GM23338 (cell line): Measurements from ENCODE around the gene ABHD17A. TPM values are rescaled to one million over a fixed set of nuclear protein-coding genes. Genes with fewer than 3 reads are reported as not detected.

ENCODE experiments used
- ATAC-seq: fragments of 200-7000 bp; cut with Tn5 transposase; 3 replicates; pipeline ENCODE4 v1.9.1; 2020
- DNase-seq: peaks from one replicate; pipeline ENCODE4 v3.0.0-alpha.2; 2015; ENCODE audit warnings: low spot score
- H2AFZ ChIP-seq: fragments of 200-600 bp; sonication (generic); 2 replicates; pipeline ENCODE4 v1.8.0; 2016; ENCODE audit warnings: antibody characterized with exemption, mild to moderate bottlenecking, moderate library complexity
- H3F3A ChIP-seq: fragments of 200-600 bp; sonication (generic); replicated peaks from 2 replicates; pipeline ENCODE4 v1.8.0; 2017; ENCODE audit warnings: antibody characterized with exemption, mixed run types, low read depth
- H3K27ac ChIP-seq: fragments of 200-600 bp; sonication (generic); 2 replicates; pipeline ENCODE4 v1.6.1; 2016; ENCODE audit warnings: low read depth
- H3K27me3 ChIP-seq: fragments of 200-600 bp; sonication (generic); 2 replicates; pipeline ENCODE4 v1.8.0; 2016; ENCODE audit warnings: mild to moderate bottlenecking, mixed run types, moderate library complexity; ENCODE audit not compliant: insufficient read depth
- H3K36me3 ChIP-seq: fragments of 200-600 bp; sonication (generic); 2 replicates; pipeline ENCODE4 v1.8.0; 2016; ENCODE audit warnings: mild to moderate bottlenecking; ENCODE audit not compliant: insufficient read depth
- H3K4me1 ChIP-seq: fragments of 200-600 bp; sonication (generic); 2 replicates; pipeline ENCODE4 v1.8.0; 2016; ENCODE audit warnings: mild to moderate bottlenecking, moderate library complexity; ENCODE audit not compliant: insufficient read depth
- H3K4me2 ChIP-seq: fragments of 200-600 bp; sonication (generic); 2 replicates; pipeline ENCODE4 v1.7.1; 2017; ENCODE audit warnings: mixed run types
- H3K4me3 ChIP-seq: fragments of 200-600 bp; sonication (generic); 2 replicates; pipeline ENCODE4 v1.6.1; 2016; ENCODE audit warnings: mixed run types
- H3K79me2 ChIP-seq: fragments of 200-600 bp; sonication (generic); replicated peaks from 2 replicates; pipeline ENCODE4 v1.8.0; 2017; ENCODE audit warnings: mild to moderate bottlenecking; ENCODE audit not compliant: insufficient read depth
- H3K9me2 ChIP-seq: fragments of 200-600 bp; sonication (generic); 2 replicates; pipeline ENCODE4 v1.8.0; 2017; ENCODE audit not compliant: insufficient read depth
- H4K20me1 ChIP-seq: fragments of 200-600 bp; sonication (generic); replicated peaks from 2 replicates; pipeline ENCODE4 v1.8.0; 2017; ENCODE audit warnings: mild to moderate bottlenecking; ENCODE audit not compliant: insufficient read depth
- H3K27ac Mint-ChIP-seq: 2 replicates; pipeline ENCODE4 v1.8.0; 2020; ENCODE audit warnings: inconsistent platforms, mild to moderate bottlenecking, moderate library complexity, mixed read lengths
- H3K27me3 Mint-ChIP-seq: 3 replicates; pipeline ENCODE4 v1.8.0; 2022; ENCODE audit warnings: low read depth, mild to moderate bottlenecking, moderate library complexity, mixed read lengths, inconsistent platforms; ENCODE audit not compliant: insufficient read depth, poor library complexity
- H3K36me3 Mint-ChIP-seq: 3 replicates; pipeline ENCODE4 v1.8.0; 2021; ENCODE audit warnings: low read depth, mild to moderate bottlenecking, inconsistent platforms, moderate library complexity, mixed read lengths
- H3K4me1 Mint-ChIP-seq: 3 replicates; pipeline ENCODE4 v1.8.0; 2020; ENCODE audit warnings: mild to moderate bottlenecking, inconsistent platforms, mixed read lengths
- H3K4me3 Mint-ChIP-seq: 3 replicates; pipeline ENCODE4 v1.8.0; 2021; ENCODE audit warnings: moderate library complexity, mild to moderate bottlenecking, inconsistent platforms, mixed read lengths
- H3K9me3 Mint-ChIP-seq: 3 replicates; pipeline ENCODE4 v1.8.0; 2020; ENCODE audit warnings: moderate library complexity, mild to moderate bottlenecking, inconsistent platforms, mixed read lengths
- CREB1 ChIP-seq: fragments of 250-450 bp; sonication (Bioruptor Pico); IDR thresholded peaks from 2 replicates; pipeline ENCODE4 v1.5.0; 2020; ENCODE audit warnings: low read depth, mild to moderate bottlenecking, moderate library complexity
- ETS1 ChIP-seq: IDR thresholded peaks from 2 replicates; pipeline ENCODE4 v1.6.1; 2016; ENCODE audit warnings: antibody characterized with exemption
- EZH2 ChIP-seq: fragments of 200-600 bp; sonication (generic); IDR thresholded peaks from one replicate; pipeline ENCODE4 v1.8.0; 2017; ENCODE audit warnings: antibody characterized with exemption, mild to moderate bottlenecking, low read depth; ENCODE audit not compliant: unreplicated experiment
- EZH2phosphoT487 ChIP-seq: fragments of 200-600 bp; sonication (generic); IDR thresholded peaks from one replicate; pipeline ENCODE4 v1.8.1; 2018; ENCODE audit warnings: antibody characterized with exemption; ENCODE audit not compliant: unreplicated experiment
- JUNB ChIP-seq: IDR thresholded peaks from one replicate; pipeline ENCODE4 v1.6.1; 2016; ENCODE audit warnings: antibody characterized with exemption; ENCODE audit not compliant: unreplicated experiment
- NANOG ChIP-seq: IDR thresholded peaks from 2 replicates; pipeline ENCODE4 v1.6.1; 2016; ENCODE audit warnings: antibody characterized with exemption, borderline replicate concordance
- POLR2AphosphoS5 ChIP-seq: IDR thresholded peaks from 2 replicates; pipeline ENCODE4 v1.6.1; 2016; ENCODE audit warnings: antibody characterized with exemption, low read depth
- REST ChIP-seq: IDR thresholded peaks from one replicate; pipeline ENCODE4 v1.6.1; 2018; ENCODE audit warnings: antibody characterized with exemption; ENCODE audit not compliant: unreplicated experiment
- STAT1 ChIP-seq: IDR thresholded peaks from one replicate; pipeline ENCODE4 v1.6.1; 2016; ENCODE audit warnings: antibody characterized with exemption; ENCODE audit not compliant: unreplicated experiment
- ZNF114 ChIP-seq: fragments of 250-450 bp; sonication (Bioruptor Pico); IDR thresholded peaks from 2 replicates; pipeline ENCODE4 v1.5.0; 2020; ENCODE audit warnings: mild to moderate bottlenecking, moderate library complexity
- ZNF462 ChIP-seq: fragments of 250-450 bp; sonication (Bioruptor Pico); IDR thresholded peaks from 2 replicates; pipeline ENCODE4 v1.5.0; 2020; ENCODE audit warnings: mild to moderate bottlenecking, moderate library complexity
- polyA plus RNA-seq: library from polyadenylated mRNA; unstranded; fragments of >200 nt; fragmentation: Nextera tagmentation; extraction: Ambion mirVana; gene quantifications from 2 replicates; pipeline ENCODE4 v1.2.1, GENCODE V29; 2016
- total RNA-seq: library from RNA; depleted of rRNA; stranded (reverse); fragments of >200 nt; shearing (Covaris generic); gene quantifications from 2 replicates; pipeline ENCODE4 v1.2.3, GENCODE V29; 2014

ABHD17A gene
- total and polyA plus RNA-seq, 2 experiments from 2014 or later: 34.2 to 99.9 TPM

DNA sequence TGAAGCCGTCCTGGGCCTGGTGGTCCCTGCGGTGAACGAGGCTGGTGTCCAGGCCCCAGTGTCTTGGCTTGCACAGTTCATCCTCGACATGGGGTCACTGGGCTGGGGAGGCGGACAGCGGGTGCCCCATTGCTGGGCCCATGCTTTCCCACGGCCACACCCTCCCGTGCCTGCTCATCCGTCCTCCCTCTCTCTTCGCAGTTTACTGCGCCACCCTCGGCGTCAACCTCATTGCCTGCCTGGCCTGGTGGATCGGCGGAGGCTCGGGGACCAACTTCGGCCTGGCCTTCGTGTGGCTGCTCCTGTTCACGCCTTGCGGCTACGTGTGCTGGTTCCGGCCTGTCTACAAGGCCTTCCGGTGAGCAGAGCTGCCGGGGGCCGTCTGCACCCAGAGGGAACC is 32.6 kb upstream of the ABHD17A start:
- Histone ChIP-seq H3K4me1 (no peaks in the 10 kb centered on the region), H3K4me3 (no peak overlapping the region), H3K4me2 (no peak overlapping the region), H3K36me3 (no peaks in the 10 kb centered on the region; the same call in 1 of the 2 replicates), H3K79me2 (0 out of 2 replicates have a peak, but pooled peaks cover 6% of the 10 kb centered on the region), H3K27me3 (no peaks in the 10 kb centered on the region), H2AFZ (no peak overlapping the region), H3F3A (no peaks in the 10 kb centered on the region), H4K20me1 (peaks cover 8% of the 10 kb centered on the region), H3K27ac (no peak overlapping the region), H3K9me2 (no peaks in the 10 kb centered on the region)
- DNase-seq (no peak), ATAC-seq (no peak)
- peaks cover 47% of the 10 kb centered on the region for H3K36me3 Mint-ChIP-seq
- TF ChIP-seq REST (no peak), JUNB (no peak), CREB1 (CRISPR knock-in tag) (no peak)
- peaks cover 9% of the 10 kb centered on the region for H3K27me3 Mint-ChIP-seq
- H3K27ac Mint-ChIP-seq: no peak overlapping the region
- H3K9me3 Mint-ChIP-seq: no peaks in the 10 kb centered on the region
- no peaks in the 10 kb centered on the region for H3K4me1 Mint-ChIP-seq
- no peak overlapping the region for H3K4me3 Mint-ChIP-seq

GRCh38 chr19:1917146-1917545 is 31.9 kb upstream of the ABHD17A start:
- H3K36me3 Mint-ChIP-seq: peaks cover 39% of the 10 kb centered on the region
- no peak overlapping the region for H3K27ac Mint-ChIP-seq
- no peaks in the 10 kb centered on the region; the same call in 1 of the 2 replicates for H3K36me3 ChIP-seq
- no peak for TF ChIP-seq STAT1
- no peak for TF ChIP-seq EZH2
- no peak for TF ChIP-seq NANOG
- no peak for TF ChIP-seq JUNB
- TF ChIP-seq ZNF114 (CRISPR knock-in tag): no peak
- no peak for TF ChIP-seq ZNF462 (CRISPR knock-in tag)
- no peak for TF ChIP-seq CREB1 (CRISPR knock-in tag)
- no peak for TF ChIP-seq EZH2phosphoT487
- no peak for TF ChIP-seq POLR2AphosphoS5
- TF ChIP-seq ETS1: no peak

More at GRCh38 chr19:1917146-1917545, 31.9 kb upstream of the ABHD17A start:
- no peak for ATAC-seq
- 0 out of 2 replicates have a peak, but pooled peaks cover 12% of the 10 kb centered on the region for H3K79me2 ChIP-seq
- H3K27ac ChIP-seq: no peak overlapping the region
- H3K27me3 ChIP-seq: no peaks in the 10 kb centered on the region
- Mint-ChIP-seq H3K9me3 (no peaks in the 10 kb centered on the region), H3K27me3 (peaks cover 9% of the 10 kb centered on the region), H3K4me1 (no peaks in the 10 kb centered on the region), H3K4me3 (no peak overlapping the region)
- H3K4me2 ChIP-seq: no peak overlapping the region
- peaks cover 8% of the 10 kb centered on the region for H4K20me1 ChIP-seq
- no peaks in the 10 kb centered on the region for H3K9me2 ChIP-seq
- no peaks in the 10 kb centered on the region for H3F3A ChIP-seq
- H3K4me3 ChIP-seq: no peak overlapping the region
- no peaks in the 10 kb centered on the region for H3K4me1 ChIP-seq
- DNase-seq: no peak
- no peak overlapping the region for H2AFZ ChIP-seq
